ENCODE data around the gene JARID2.
"Not testable (repeated sequence)": the region's sequence is repeated elsewhere in the genome, so short reads cannot be mapped to it uniquely, and the experiment has no call there.

JARID2 gene

GRCh38 chr6:15322781-15323536 is 77.1 kb downstream of the JARID2 start:
- no peak overlapping the region for H3K4me3 ChIP-seq (ENCODE audit: low read depth in 1 of 2, low read length in 2 of 2)
- no peaks in the 10 kb centered on the region for H3K36me3 ChIP-seq (ENCODE audit: insufficient read depth, low read length)
- H3K27me3 ChIP-seq (ENCODE audit: control insufficient read depth in 1 of 2, insufficient read depth in 2 of 2, low read length in 2 of 2) = no peaks in the 10 kb centered on the region
- no peaks in the 10 kb centered on the region for H3K9me3 ChIP-seq (ENCODE audit: low read length)
- no peak overlapping the region for H3K9ac ChIP-seq (ENCODE audit: low read length)
- no peak overlapping the region for H3K27ac ChIP-seq (ENCODE audit: low read depth, low read length)
- H3K4me1 ChIP-seq (ENCODE audit: insufficient read depth, low read length) = peaks cover 11% of the 10 kb centered on the region

GRCh38 chr6:15323611-15324010 is 77.7 kb downstream of the JARID2 start:
- H3K4me1 ChIP-seq (ENCODE audit: insufficient read depth, low read length); H3K27me3 ChIP-seq (ENCODE audit: control insufficient read depth in 1 of 2, insufficient read depth in 2 of 2, low read length in 2 of 2); H3K9me3 ChIP-seq (ENCODE audit: low read length); H3K27ac ChIP-seq (ENCODE audit: low read depth, low read length); H3K4me3 ChIP-seq (ENCODE audit: low read depth in 1 of 2, low read length in 2 of 2); H3K36me3 ChIP-seq (ENCODE audit: insufficient read depth, low read length); H3K9ac ChIP-seq (ENCODE audit: low read length): not testable (repeated sequence)

GRCh38 chr6:15324427-15324985 is 78.6 kb downstream of the JARID2 start:
- Histone ChIP-seq H3K36me3 (ENCODE audit: insufficient read depth, low read length) (no peaks in the 10 kb centered on the region), H3K27ac (ENCODE audit: low read depth, low read length) (no peak overlapping the region), H3K9ac (ENCODE audit: low read length) (no peak overlapping the region), H3K9me3 (ENCODE audit: low read length) (no peaks in the 10 kb centered on the region), H3K4me3 (ENCODE audit: low read depth in 1 of 2, low read length in 2 of 2) (no peak overlapping the region), H3K4me1 (ENCODE audit: insufficient read depth, low read length) (peaks cover 9% of the 10 kb centered on the region), H3K27me3 (ENCODE audit: control insufficient read depth in 1 of 2, insufficient read depth in 2 of 2, low read length in 2 of 2) (no peaks in the 10 kb centered on the region)

- no peaks in the 10 kb centered on the region for H3K36me3 ChIP-seq (ENCODE audit: insufficient read depth, low read length)
- H3K4me3 ChIP-seq (ENCODE audit: low read depth in 1 of 2, low read length in 2 of 2) = no peak overlapping the region
- no peaks in the 10 kb centered on the region for H3K27me3 ChIP-seq (ENCODE audit: control insufficient read depth in 1 of 2, insufficient read depth in 2 of 2, low read length in 2 of 2)
- no peaks in the 10 kb centered on the region for H3K9me3 ChIP-seq (ENCODE audit: low read length)
- H3K27ac ChIP-seq (ENCODE audit: low read depth, low read length) = no peak overlapping the region
- H3K4me1 ChIP-seq (ENCODE audit: insufficient read depth, low read length) = peaks cover 19% of the 10 kb centered on the region
- H3K9ac ChIP-seq (ENCODE audit: low read length) = no peak overlapping the region
Observed at GRCh38 chr6:15325540-15325955, 79.7 kb downstream of the JARID2 start.

GRCh38 chr6:15326067-15326614 is 80.3 kb downstream of the JARID2 start:
- H3K36me3 ChIP-seq (ENCODE audit: insufficient read depth, low read length) = no peaks in the 10 kb centered on the region
- no peaks in the 10 kb centered on the region for H3K27me3 ChIP-seq (ENCODE audit: control insufficient read depth in 1 of 2, insufficient read depth in 2 of 2, low read length in 2 of 2)
- H3K9ac ChIP-seq (ENCODE audit: low read length) = no peak overlapping the region
- H3K4me1 ChIP-seq (ENCODE audit: insufficient read depth, low read length) = peaks cover 19% of the 10 kb centered on the region
- no peak overlapping the region for H3K27ac ChIP-seq (ENCODE audit: low read depth, low read length)
- H3K9me3 ChIP-seq (ENCODE audit: low read length) = no peaks in the 10 kb centered on the region
- H3K4me3 ChIP-seq (ENCODE audit: low read depth in 1 of 2, low read length in 2 of 2) = no peak overlapping the region

GRCh38 chr6:15327271-15327670 is 81.4 kb downstream of the JARID2 start:
- H3K4me1 ChIP-seq (ENCODE audit: insufficient read depth, low read length) = peaks cover 19% of the 10 kb centered on the region
- H3K4me3 ChIP-seq (ENCODE audit: low read depth in 1 of 2, low read length in 2 of 2) = no peak overlapping the region
- H3K36me3 ChIP-seq (ENCODE audit: insufficient read depth, low read length) = no peaks in the 10 kb centered on the region
- no peak overlapping the region for H3K27ac ChIP-seq (ENCODE audit: low read depth, low read length)
- H3K27me3 ChIP-seq (ENCODE audit: control insufficient read depth in 1 of 2, insufficient read depth in 2 of 2, low read length in 2 of 2) = no peaks in the 10 kb centered on the region
- H3K9me3 ChIP-seq (ENCODE audit: low read length) = no peaks in the 10 kb centered on the region
- H3K9ac ChIP-seq (ENCODE audit: low read length) = no peak overlapping the region

GRCh38 chr6:15329197-15329671 is 83.4 kb downstream of the JARID2 start:
- H3K27ac ChIP-seq (ENCODE audit: low read depth, low read length) = no peak overlapping the region
- no peak overlapping the region for H3K4me3 ChIP-seq (ENCODE audit: low read depth in 1 of 2, low read length in 2 of 2)
- no peaks in the 10 kb centered on the region for H3K9me3 ChIP-seq (ENCODE audit: low read length)
- H3K9ac ChIP-seq (ENCODE audit: low read length) = no peak overlapping the region
- H3K36me3 ChIP-seq (ENCODE audit: insufficient read depth, low read length) = no peaks in the 10 kb centered on the region
- no peaks in the 10 kb centered on the region for H3K27me3 ChIP-seq (ENCODE audit: control insufficient read depth in 1 of 2, insufficient read depth in 2 of 2, low read length in 2 of 2)
- peaks cover 19% of the 10 kb centered on the region for H3K4me1 ChIP-seq (ENCODE audit: insufficient read depth, low read length)

GRCh38 chr6:15330174-15330944 is 84.5 kb downstream of the JARID2 start:
- Histone ChIP-seq H3K36me3 (ENCODE audit: insufficient read depth, low read length) (no peaks in the 10 kb centered on the region), H3K27ac (ENCODE audit: low read depth, low read length) (no peak overlapping the region), H3K27me3 (ENCODE audit: control insufficient read depth in 1 of 2, insufficient read depth in 2 of 2, low read length in 2 of 2) (no peaks in the 10 kb centered on the region), H3K4me1 (ENCODE audit: insufficient read depth, low read length) (peaks cover 19% of the 10 kb centered on the region), H3K4me3 (ENCODE audit: low read depth in 1 of 2, low read length in 2 of 2) (no peak overlapping the region), H3K9me3 (ENCODE audit: low read length) (no peaks in the 10 kb centered on the region), H3K9ac (ENCODE audit: low read length) (no peak overlapping the region)

- H3K4me1 ChIP-seq (ENCODE audit: insufficient read depth, low read length) = peaks cover 19% of the 10 kb centered on the region
- H3K36me3 ChIP-seq (ENCODE audit: insufficient read depth, low read length) = no peaks in the 10 kb centered on the region
Observed at GRCh38 chr6:15331143-15331542, 85.3 kb downstream of the JARID2 start.

GRCh38 chr6:15331629-15332251 is 85.9 kb downstream of the JARID2 start:
- Histone ChIP-seq H3K9me3 (ENCODE audit: low read length) (no peaks in the 10 kb centered on the region), H3K27ac (ENCODE audit: low read depth, low read length) (no peak overlapping the region), H3K27me3 (ENCODE audit: control insufficient read depth in 1 of 2, insufficient read depth in 2 of 2, low read length in 2 of 2) (no peaks in the 10 kb centered on the region), H3K4me1 (ENCODE audit: insufficient read depth, low read length) (peaks cover 19% of the 10 kb centered on the region), H3K9ac (ENCODE audit: low read length) (no peak overlapping the region), H3K36me3 (ENCODE audit: insufficient read depth, low read length) (no peaks in the 10 kb centered on the region), H3K4me3 (ENCODE audit: low read depth in 1 of 2, low read length in 2 of 2) (no peak overlapping the region)

More at GRCh38 chr6:15331143-15331542, 85.3 kb downstream of the JARID2 start:
- Histone ChIP-seq H3K9ac (ENCODE audit: low read length) (no peak overlapping the region), H3K4me3 (ENCODE audit: low read depth in 1 of 2, low read length in 2 of 2) (no peak overlapping the region), H3K27me3 (ENCODE audit: control insufficient read depth in 1 of 2, insufficient read depth in 2 of 2, low read length in 2 of 2) (no peaks in the 10 kb centered on the region), H3K9me3 (ENCODE audit: low read length) (no peaks in the 10 kb centered on the region), H3K27ac (ENCODE audit: low read depth, low read length) (no peak overlapping the region)

GRCh38 chr6:15332446-15332845 is 86.6 kb downstream of the JARID2 start:
- Histone ChIP-seq H3K27ac (ENCODE audit: low read depth, low read length) (no peak overlapping the region), H3K9me3 (ENCODE audit: low read length) (no peaks in the 10 kb centered on the region), H3K4me3 (ENCODE audit: low read depth in 1 of 2, low read length in 2 of 2) (no peak overlapping the region), H3K36me3 (ENCODE audit: insufficient read depth, low read length) (no peaks in the 10 kb centered on the region), H3K27me3 (ENCODE audit: control insufficient read depth in 1 of 2, insufficient read depth in 2 of 2, low read length in 2 of 2) (no peaks in the 10 kb centered on the region), H3K4me1 (ENCODE audit: insufficient read depth, low read length) (peaks cover 21% of the 10 kb centered on the region), H3K9ac (ENCODE audit: low read length) (no peak overlapping the region)
